Activated T-cell treated with anti-CD3 and anti-CD28 coated beads for 48 hours (primary cell): ENCODE data around the gene MARCHF10.
A peak's percentile ranks its signal among the peaks of the same experiment; 100 is the strongest.

ENCODE experiments used
- DNase-seq: peaks from one replicate; pipeline ENCODE4 v3.0.0-alpha.2; 2020; ENCODE audit warnings: low read depth

Gene MARCHF10

GRCh38 chr17:62753562-62753961 is 54.6 kb downstream of the MARCHF10 start:
- no peak for DNase-seq

- no peak for DNase-seq
Observed at GRCh38 chr17:62751060-62751691, 56.9 kb downstream of the MARCHF10 start.

- DNase-seq, result no peak
Observed at GRCh38 chr17:62750631-62751051, 57.5 kb downstream of the MARCHF10 start.

GRCh38 chr17:62749926-62750325 is 58.2 kb downstream of the MARCHF10 start:
- DNase-seq, result no peak

- no peak for DNase-seq
Observed at GRCh38 chr17:62746941-62747340, 61.2 kb downstream of the MARCHF10 start.

- no peak for DNase-seq
Observed at GRCh38 chr17:62745806-62746205, 62.3 kb downstream of the MARCHF10 start.

GRCh38 chr17:62744259-62744658 is 63.9 kb downstream of the MARCHF10 start:
- no peak for DNase-seq

- no peak for DNase-seq
Observed at GRCh38 chr17:62741290-62741689, 66.8 kb downstream of the MARCHF10 start.

GRCh38 chr17:62739645-62740388 is 68.3 kb downstream of the MARCHF10 start:
- DNase-seq, result no peak

GRCh38 chr17:62738281-62738680 is 69.8 kb downstream of the MARCHF10 start:
- no peak for DNase-seq

GRCh38 chr17:62737513-62737912 is 70.6 kb downstream of the MARCHF10 start:
- peak; percentile 35 for DNase-seq

- no peak for DNase-seq
Observed at GRCh38 chr17:62735044-62735651, 73.0 kb downstream of the MARCHF10 start.

- DNase-seq, result no peak
Observed at GRCh38 chr17:62732125-62732524, 76.0 kb downstream of the MARCHF10 start.

GRCh38 chr17:62727916-62728672 is 80.0 kb downstream of the MARCHF10 start:
- no peak for DNase-seq

GRCh38 chr17:62725791-62726249 is 82.3 kb downstream of the MARCHF10 start:
- DNase-seq, result no peak

GRCh38 chr17:62724398-62725146 is 83.5 kb downstream of the MARCHF10 start:
- DNase-seq, result peak; percentile 72

- DNase-seq, result no peak
Observed at GRCh38 chr17:62723842-62724241, 84.3 kb downstream of the MARCHF10 start.

- no peak for DNase-seq
Observed at GRCh38 chr17:62722625-62723024, 85.5 kb downstream of the MARCHF10 start.

GRCh38 chr17:62720126-62720850 is 87.8 kb downstream of the MARCHF10 start:
- no peak for DNase-seq

- no peak for DNase-seq
Observed at GRCh38 chr17:62719586-62719985, 88.5 kb downstream of the MARCHF10 start.

- DNase-seq, result peak; percentile 41
Observed at GRCh38 chr17:62718429-62718828, 89.7 kb downstream of the MARCHF10 start.
